CD14-positive monocyte (primary cell): ENCODE results near the gene CCNT2. TPM values are rescaled to one million over a fixed set of nuclear protein-coding genes. Genes with fewer than 3 reads are reported as not detected.

Source experiments
- DNase-seq, 3 donors: peaks; one replicate each; pipeline ENCODE4 v3.0.0-alpha.2; 2011 to 2022
- H2AFZ ChIP-seq: 2 replicates; pipeline ENCODE4 v1.6.0; 2012; ENCODE audit warnings: mild to moderate bottlenecking, low read depth, low read length, inconsistent platforms; ENCODE audit not compliant: insufficient read depth, poor library complexity, severe bottlenecking
- H3K27ac ChIP-seq, 2 donors: 1 replicate in 1 of 2; 2 replicates in 1 of 2; pipeline ENCODE4 v1.5.1; 2012 to 2013; ENCODE audit warnings: low read length in 2 of 2, control low read depth in 1 of 2, inconsistent platforms in 1 of 2, low read depth in 1 of 2, mild to moderate bottlenecking in 1 of 2
- H3K27me3 ChIP-seq, 2 donors: one replicate each; pipeline versions ENCODE4 v1.6.0 to v1.6.1; 2011 to 2013; ENCODE audit warnings: low read length in 2 of 2; ENCODE audit not compliant: control insufficient read depth in 2 of 2, insufficient read depth in 2 of 2
- H3K36me3 ChIP-seq, 2 donors: replicated peaks in 1 of 2; 1 replicate in 1 of 2; 2 replicates in 1 of 2; pipeline versions ENCODE4 v1.5.1 to v1.6.1; 2012 to 2013; ENCODE audit warnings: low read length in 2 of 2, control low read depth in 1 of 2, inconsistent platforms in 1 of 2, mild to moderate bottlenecking in 1 of 2; ENCODE audit not compliant: insufficient read depth in 2 of 2, control insufficient read depth in 1 of 2
- H3K4me1 ChIP-seq, 2 donors: 1 replicate in 1 of 2; 2 replicates in 1 of 2; pipeline versions ENCODE4 v1.5.1 to v1.6.1; 2012 to 2013; ENCODE audit warnings: low read length in 2 of 2, control low read depth in 1 of 2, inconsistent platforms in 1 of 2, mild to moderate bottlenecking in 1 of 2, moderate library complexity in 1 of 2; ENCODE audit not compliant: insufficient read depth in 2 of 2, control insufficient read depth in 1 of 2
- H3K4me2 ChIP-seq: replicated peaks from 2 replicates; pipeline ENCODE3; 2012; ENCODE audit warnings: low read length, moderate library complexity, mild to moderate bottlenecking; ENCODE audit not compliant: poor library complexity, severe bottlenecking; ENCODE audit errors: extremely low read depth
- H3K4me3 ChIP-seq, 3 experiments: fragments of 200-600 bp in 1 of 3; sonication (generic) in 1 of 3; replicated peaks in 1 of 3; 1 replicate in 2 of 3; 2 replicates in 1 of 3; pipeline ENCODE4 v1.5.1; 2011 to 2013; ENCODE audit warnings: low read length in 3 of 3, mild to moderate bottlenecking in 3 of 3, control low read depth in 2 of 3, low read depth in 2 of 3, inconsistent platforms in 1 of 3, moderate library complexity in 1 of 3
- H3K79me2 ChIP-seq: 2 replicates; pipeline ENCODE4 v1.6.0; 2012; ENCODE audit warnings: mild to moderate bottlenecking, control low read depth, inconsistent platforms, low read length, moderate library complexity; ENCODE audit not compliant: insufficient read depth
- H3K9ac ChIP-seq: 2 replicates; pipeline ENCODE4 v1.6.0; 2017; ENCODE audit warnings: low read length, mild to moderate bottlenecking; ENCODE audit not compliant: insufficient read depth, poor library complexity, severe bottlenecking
- H3K9me3 ChIP-seq, 2 donors: replicated peaks in 1 of 2; 1 replicate in 1 of 2; 2 replicates in 1 of 2; pipeline versions ENCODE4 v1.5.1 to v1.6.1; 2012 to 2013; ENCODE audit warnings: low read length in 2 of 2, control low read depth in 1 of 2; ENCODE audit not compliant: control insufficient read depth in 1 of 2, insufficient read depth in 1 of 2
- H4K20me1 ChIP-seq: 2 replicates; pipeline ENCODE4 v1.6.0; 2012; ENCODE audit warnings: mild to moderate bottlenecking, low read length, control low read depth, moderate library complexity; ENCODE audit not compliant: insufficient read depth
- H3K27ac Mint-ChIP-seq, 7 donors: one replicate each; pipeline ENCODE4 v1.8.0; 2020; ENCODE audit warnings: mild to moderate bottlenecking in 7 of 7, mixed read lengths in 7 of 7, moderate library complexity in 6 of 7, inconsistent platforms in 2 of 7
- H3K27me3 Mint-ChIP-seq, 3 donors: one replicate each; pipeline ENCODE4 v1.8.0; 2021 to 2022; ENCODE audit warnings: low read depth in 3 of 3, mild to moderate bottlenecking in 3 of 3, mixed read lengths in 3 of 3, moderate library complexity in 3 of 3, inconsistent platforms in 1 of 3
- H3K36me3 Mint-ChIP-seq, 2 donors: one replicate each; pipeline ENCODE4 v1.8.0; 2020; ENCODE audit warnings: mixed read lengths in 2 of 2, inconsistent platforms in 1 of 2, mild to moderate bottlenecking in 1 of 2
- H3K4me1 Mint-ChIP-seq: one replicate; pipeline ENCODE4 v1.8.0; 2020; ENCODE audit warnings: mild to moderate bottlenecking, mixed read lengths
- H3K4me3 Mint-ChIP-seq, 2 donors: one replicate each; pipeline ENCODE4 v1.8.0; 2020; ENCODE audit warnings: mild to moderate bottlenecking in 2 of 2, mixed read lengths in 2 of 2, moderate library complexity in 1 of 2
- H3K9me3 Mint-ChIP-seq, 7 donors: one replicate each; pipeline ENCODE4 v1.8.0; 2020 to 2022; ENCODE audit warnings: mixed read lengths in 7 of 7, mild to moderate bottlenecking in 6 of 7, moderate library complexity in 6 of 7, inconsistent platforms in 2 of 7
- WGBS: methylation state at CpG from one replicate; pipeline ENCODE4 v1.1.5; 2013; ENCODE audit warnings: missing lambda C conversion rate; ENCODE audit not compliant: insufficient coverage; 5-methylcytosine and 5-hydroxymethylcytosine counted together
- intact Hi-C, 2 donors: fragments of 100-400 bp; cut with micrococcal nuclease; formaldehyde crosslinking; loops; one replicate each; pipeline versions ENCODE4 v1.15.0 to v1.15.1; 2023
- polyA plus RNA-seq, 3 donors: library from polyadenylated mRNA; depleted of rRNA in 1 of 3; unstranded in 2 of 3; stranded (reverse) in 1 of 3; fragments of 300-500 nt in 2 of 3; fragments of >200 nt in 1 of 3; fragmentation: Illumina TruSeq in 2 of 3; gene quantifications; 1 replicate in 2 of 3; 2 replicates in 1 of 3; pipeline ENCODE4 v1.2.3, GENCODE V29; 2012 to 2021
- TF ChIP-seq, protein P1 (sequence below): fragments of 200-600 bp; IDR thresholded peaks from one replicate; pipeline ENCODE4 v1.8.0; 2022; ENCODE audit warnings: antibody characterized with exemption, mild to moderate bottlenecking

The CCNT2 gene
- polyA plus RNA-seq, 3 donors = 8.3 to 20.5 (median 12.2) TPM

DNA sequence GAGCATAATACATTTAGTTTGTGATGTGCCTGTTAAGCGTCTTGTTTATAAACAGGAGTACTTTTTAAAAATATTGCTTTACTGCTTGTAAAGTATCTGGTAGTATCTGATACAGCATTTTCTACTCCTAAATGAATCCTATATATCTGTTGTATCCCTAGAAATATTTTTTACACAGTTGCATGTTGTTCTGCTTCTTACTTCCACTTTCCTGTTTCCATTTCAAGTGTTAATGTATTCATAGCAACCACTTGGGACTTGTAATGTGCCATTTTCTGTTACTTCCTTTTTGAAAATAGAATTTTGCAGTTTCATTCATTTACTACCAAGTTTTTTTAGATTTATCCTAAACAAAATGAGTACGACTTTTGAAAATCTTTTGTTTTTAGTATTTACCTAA, 24.9 kb downstream of the CCNT2 start:
- Mint-ChIP-seq H3K9me3 (no peaks in the 10 kb centered on the region), H3K27ac (peak overlapping the region in 5 of 7 donors; percentile 79 to 90 (median 83)), H3K4me1 (peaks cover 18% of the 10 kb centered on the region), H3K27me3 (no peaks in the 10 kb centered on the region), H3K4me3 (peak overlapping the region in 1 of 2 donors; percentile 26), H3K36me3 (peaks cover 49 to 72% of the 10 kb centered on the region in 2 donors)
- Histone ChIP-seq H3K9ac (no peak overlapping the region), H2AFZ (no peak overlapping the region), H3K79me2 (peaks cover 70% of the 10 kb centered on the region), H3K27me3 (no peaks in the 10 kb centered on the region), H3K9me3 (no peaks in the 10 kb centered on the region), H3K4me3 (peak overlapping the region in 1 of 3 experiments; percentile 24), H3K27ac (peak overlapping the region in 1 of 2 donors; percentile 74), H4K20me1 (peaks cover 65% of the 10 kb centered on the region), H3K4me1 (peaks cover 8 to 19% of the 10 kb centered on the region in 2 donors), H3K4me2 (peak overlapping the region; percentile 44), H3K36me3 (peaks cover 63 to 80% of the 10 kb centered on the region in 2 donors)
- TF ChIP-seq, protein P1, sequence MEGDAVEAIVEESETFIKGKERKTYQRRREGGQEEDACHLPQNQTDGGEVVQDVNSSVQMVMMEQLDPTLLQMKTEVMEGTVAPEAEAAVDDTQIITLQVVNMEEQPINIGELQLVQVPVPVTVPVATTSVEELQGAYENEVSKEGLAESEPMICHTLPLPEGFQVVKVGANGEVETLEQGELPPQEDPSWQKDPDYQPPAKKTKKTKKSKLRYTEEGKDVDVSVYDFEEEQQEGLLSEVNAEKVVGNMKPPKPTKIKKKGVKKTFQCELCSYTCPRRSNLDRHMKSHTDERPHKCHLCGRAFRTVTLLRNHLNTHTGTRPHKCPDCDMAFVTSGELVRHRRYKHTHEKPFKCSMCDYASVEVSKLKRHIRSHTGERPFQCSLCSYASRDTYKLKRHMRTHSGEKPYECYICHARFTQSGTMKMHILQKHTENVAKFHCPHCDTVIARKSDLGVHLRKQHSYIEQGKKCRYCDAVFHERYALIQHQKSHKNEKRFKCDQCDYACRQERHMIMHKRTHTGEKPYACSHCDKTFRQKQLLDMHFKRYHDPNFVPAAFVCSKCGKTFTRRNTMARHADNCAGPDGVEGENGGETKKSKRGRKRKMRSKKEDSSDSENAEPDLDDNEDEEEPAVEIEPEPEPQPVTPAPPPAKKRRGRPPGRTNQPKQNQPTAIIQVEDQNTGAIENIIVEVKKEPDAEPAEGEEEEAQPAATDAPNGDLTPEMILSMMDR = no peak
- intact Hi-C loops = no loop called here
- DNase-seq = peak; percentile 27 to 45 (median 41)
- WGBS = no CpG with 5 or more reads among the region's 2 CpGs

DNA sequence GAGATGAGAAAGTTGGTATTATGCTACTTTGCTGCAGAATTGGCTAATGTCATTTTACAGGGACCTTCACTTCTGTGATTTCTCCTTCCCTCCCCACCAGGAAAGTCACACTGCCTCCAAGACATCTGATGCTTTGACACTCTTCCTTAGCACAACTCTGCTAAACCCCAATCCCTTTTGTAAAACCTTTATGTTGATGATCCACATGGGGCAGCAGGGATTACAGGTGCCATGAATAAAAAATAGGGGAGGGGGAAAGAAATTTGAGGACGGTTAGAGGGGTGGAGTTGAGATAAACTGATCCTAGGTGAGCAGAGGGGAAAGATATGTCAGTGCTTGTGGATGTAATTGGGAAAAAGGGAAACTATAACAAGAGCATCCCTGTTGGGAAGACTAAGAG, 26.4 kb downstream of the CCNT2 start:
- Histone ChIP-seq H3K9me3 (no peaks in the 10 kb centered on the region), H3K4me1 (peaks cover 8 to 19% of the 10 kb centered on the region in 2 donors), H3K4me3 (no peak overlapping the region), H2AFZ (no peak overlapping the region), H3K27me3 (no peaks in the 10 kb centered on the region), H3K4me2 (no peak overlapping the region), H4K20me1 (peaks cover 70% of the 10 kb centered on the region), H3K9ac (no peak overlapping the region), H3K79me2 (peaks cover 66% of the 10 kb centered on the region), H3K27ac (peak overlapping the region in 1 of 2 donors; percentile 74), H3K36me3 (peaks cover 61 to 80% of the 10 kb centered on the region in 2 donors)
- DNase-seq = no peak
- Mint-ChIP-seq H3K4me1 (peaks cover 18% of the 10 kb centered on the region), H3K4me3 (no peak overlapping the region), H3K27me3 (no peaks in the 10 kb centered on the region), H3K36me3 (peaks cover 47 to 71% of the 10 kb centered on the region in 2 donors), H3K9me3 (no peaks in the 10 kb centered on the region), H3K27ac (peak overlapping the region in 3 of 7 donors; percentile 51 to 69 (median 64))
- intact Hi-C loops = no loop called here
- WGBS = 82% methylated on average over 1 of the region's 1 CpG
- TF ChIP-seq, protein P1 = no peak
